ENCODE data around the gene ITGA8. TPM values are rescaled to one million over a fixed set of nuclear protein-coding genes. Genes with fewer than 3 reads are reported as not detected.

ITGA8 gene
- total RNA-seq, 1 donor: not detected

DNA sequence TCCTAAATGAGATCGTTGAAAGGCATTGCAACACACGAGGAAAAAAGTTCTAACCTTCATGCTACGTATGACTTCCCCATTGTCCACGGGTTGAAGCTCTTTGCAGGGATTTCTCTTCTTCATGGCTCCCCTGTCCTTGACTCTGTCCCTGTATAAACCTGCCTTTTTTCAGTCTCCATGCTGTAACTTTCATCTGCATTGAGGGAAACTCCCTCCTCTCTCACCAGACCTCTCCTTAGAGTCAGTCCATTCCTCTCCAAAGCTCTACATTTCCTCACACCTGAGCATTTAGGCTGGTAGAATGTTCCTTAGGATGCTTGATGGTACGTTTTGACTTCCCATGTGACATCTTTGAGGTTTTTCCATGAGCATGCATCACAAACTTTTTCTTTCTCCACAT lies 214.4 kb downstream of the ITGA8 start:
- Histone ChIP-seq H3K4me3 (ENCODE audit: low read length) (no peak overlapping the region), H3K9me3 (ENCODE audit: low read depth, low read length) (no peaks in the 10 kb centered on the region), H3K27me3 (ENCODE audit: insufficient read depth, low read length) (peaks cover 7% of the 10 kb centered on the region), H3K4me1 (ENCODE audit: insufficient read depth, low read length) (no peaks in the 10 kb centered on the region)

- peaks cover 7% of the 10 kb centered on the region for H3K27me3 ChIP-seq (ENCODE audit: insufficient read depth, low read length)
- no peak overlapping the region for H3K4me3 ChIP-seq (ENCODE audit: low read length)
- no peaks in the 10 kb centered on the region for H3K9me3 ChIP-seq (ENCODE audit: low read depth, low read length)
- no peaks in the 10 kb centered on the region for H3K4me1 ChIP-seq (ENCODE audit: insufficient read depth, low read length)
These were observed 215.5 kb downstream of the ITGA8 start for GRCh38 chr10:15504101-15504840.

DNA sequence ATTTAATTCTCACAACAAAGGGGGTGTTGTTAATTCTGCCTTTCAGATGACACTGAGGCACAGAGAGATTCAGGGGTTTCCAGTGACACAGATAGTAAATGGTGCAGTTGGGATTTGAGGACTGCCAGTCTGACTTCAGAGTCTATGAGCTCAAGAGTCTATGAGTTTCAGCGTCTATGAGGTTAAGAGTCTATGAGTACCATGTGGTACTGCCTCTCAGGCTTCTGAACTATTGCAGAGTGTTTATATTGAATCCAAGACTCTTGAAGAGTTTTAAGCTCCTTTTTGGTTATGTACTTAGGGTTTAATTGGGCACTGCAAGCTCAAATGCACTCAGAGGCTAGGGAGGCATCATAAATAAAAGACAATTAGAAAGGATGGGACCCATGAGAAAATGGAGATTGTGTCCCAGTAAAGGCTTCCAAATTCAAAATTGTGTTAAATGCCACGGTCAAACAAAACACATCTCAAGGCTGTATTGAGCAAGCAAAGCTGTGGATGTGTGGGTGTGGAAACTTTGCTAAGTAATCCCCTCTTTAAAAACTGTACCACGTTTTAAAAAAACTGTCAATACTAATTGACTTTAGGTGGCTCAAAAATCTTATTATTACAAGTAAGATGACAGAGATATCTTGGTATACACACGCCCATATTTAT lies 224.7 kb downstream of the ITGA8 start:
- Histone ChIP-seq H3K4me3 (ENCODE audit: low read length) (no peak overlapping the region), H3K27me3 (ENCODE audit: insufficient read depth, low read length) (no peaks in the 10 kb centered on the region), H3K9me3 (ENCODE audit: low read depth, low read length) (no peaks in the 10 kb centered on the region), H3K4me1 (ENCODE audit: insufficient read depth, low read length) (no peaks in the 10 kb centered on the region)

- Histone ChIP-seq H3K4me1 (ENCODE audit: insufficient read depth, low read length) (no peaks in the 10 kb centered on the region), H3K4me3 (ENCODE audit: low read length) (no peak overlapping the region), H3K27me3 (ENCODE audit: insufficient read depth, low read length) (no peaks in the 10 kb centered on the region), H3K9me3 (ENCODE audit: low read depth, low read length) (no peaks in the 10 kb centered on the region)
These were observed 227.7 kb downstream of the ITGA8 start for GRCh38 chr10:15491856-15492642.

DNA sequence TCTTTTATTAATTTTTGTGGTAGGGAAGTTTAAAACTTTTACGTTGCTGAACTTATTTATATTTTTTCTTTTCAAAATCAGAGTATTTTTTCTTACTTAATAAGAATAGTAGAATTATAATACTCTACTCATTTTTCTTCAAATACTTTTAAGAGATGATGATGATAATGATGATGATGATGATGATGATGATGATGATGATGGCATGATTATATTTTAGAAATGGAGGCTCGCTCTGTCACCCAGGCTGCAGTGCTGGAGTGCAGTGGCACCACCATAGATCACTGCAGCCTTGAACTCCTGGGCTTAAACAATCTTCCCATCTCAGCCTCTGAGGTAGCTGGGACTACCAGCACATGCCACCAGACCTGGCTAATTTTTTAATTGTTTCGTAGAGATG lies 230.3 kb downstream of the ITGA8 start:
- Histone ChIP-seq H3K9me3 (ENCODE audit: low read depth, low read length) (no peaks in the 10 kb centered on the region), H3K4me3 (ENCODE audit: low read length) (no peak overlapping the region), H3K27me3 (ENCODE audit: insufficient read depth, low read length) (no peaks in the 10 kb centered on the region), H3K4me1 (ENCODE audit: insufficient read depth, low read length) (no peaks in the 10 kb centered on the region)

DNA sequence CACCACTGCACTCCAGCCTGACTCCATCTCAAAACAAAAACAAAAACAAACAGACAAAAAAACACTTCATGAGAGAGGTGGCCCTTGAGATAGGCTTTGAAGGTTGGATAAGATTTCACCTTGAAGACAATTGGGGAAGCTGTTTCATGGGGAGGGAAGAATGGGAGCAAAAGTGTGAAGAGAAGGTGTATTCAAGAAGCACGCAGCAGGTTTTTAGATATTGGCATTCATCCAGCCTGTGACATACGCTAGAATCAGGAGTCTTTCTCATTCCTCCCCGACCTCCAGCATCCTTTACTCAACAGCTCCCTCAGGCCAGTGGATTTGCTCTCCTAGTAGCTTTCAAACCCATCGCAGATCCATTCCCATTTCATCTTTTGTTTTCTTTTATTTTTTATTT lies 232.3 kb downstream of the ITGA8 start:
- H3K27me3 ChIP-seq (ENCODE audit: insufficient read depth, low read length): no peaks in the 10 kb centered on the region
- H3K9me3 ChIP-seq (ENCODE audit: low read depth, low read length): no peaks in the 10 kb centered on the region
- H3K4me3 ChIP-seq (ENCODE audit: low read length): no peak overlapping the region
- H3K4me1 ChIP-seq (ENCODE audit: insufficient read depth, low read length): no peaks in the 10 kb centered on the region

- Histone ChIP-seq H3K4me3 (ENCODE audit: low read length) (no peak overlapping the region), H3K9me3 (ENCODE audit: low read depth, low read length) (no peaks in the 10 kb centered on the region), H3K4me1 (ENCODE audit: insufficient read depth, low read length) (no peaks in the 10 kb centered on the region), H3K27me3 (ENCODE audit: insufficient read depth, low read length) (no peaks in the 10 kb centered on the region)
These were observed 233.3 kb downstream of the ITGA8 start for GRCh38 chr10:15486404-15486803.

DNA sequence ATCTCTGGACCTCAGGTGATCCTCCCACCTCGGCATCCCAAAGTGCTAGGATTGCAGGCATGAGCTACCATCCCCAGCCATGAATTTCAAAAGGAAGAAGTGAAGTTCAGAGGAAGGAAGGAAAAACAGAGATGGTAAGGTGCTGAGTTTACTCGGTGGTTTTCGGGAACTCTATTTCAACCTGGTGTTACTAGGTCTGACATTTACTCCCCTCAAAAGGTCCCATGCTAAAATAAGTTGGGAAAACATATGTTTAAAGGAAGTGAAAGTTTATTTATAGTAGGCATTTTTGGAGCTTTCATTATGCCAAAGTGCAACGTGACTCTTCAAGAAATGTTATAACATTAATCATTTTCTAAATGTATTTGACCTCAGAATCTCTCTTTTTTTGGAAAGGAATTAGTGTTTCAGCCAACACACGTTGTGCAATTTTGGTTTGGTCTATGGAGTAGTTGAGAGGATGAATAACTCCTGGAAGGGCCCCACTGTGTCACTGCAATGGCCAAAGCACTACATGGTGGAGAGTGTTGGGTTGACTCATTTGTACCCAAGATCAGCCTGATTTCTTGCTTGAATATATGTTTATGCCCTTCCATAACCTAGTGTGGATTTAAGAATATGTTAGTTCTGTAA lies 233.9 kb downstream of the ITGA8 start:
- Histone ChIP-seq H3K4me1 (ENCODE audit: insufficient read depth, low read length) (no peaks in the 10 kb centered on the region), H3K9me3 (ENCODE audit: low read depth, low read length) (no peaks in the 10 kb centered on the region), H3K27me3 (ENCODE audit: insufficient read depth, low read length) (no peaks in the 10 kb centered on the region), H3K4me3 (ENCODE audit: low read length) (no peak overlapping the region)

- Histone ChIP-seq H3K27me3 (ENCODE audit: insufficient read depth, low read length) (no peaks in the 10 kb centered on the region), H3K9me3 (ENCODE audit: low read depth, low read length) (no peaks in the 10 kb centered on the region), H3K4me3 (ENCODE audit: low read length) (no peak overlapping the region), H3K4me1 (ENCODE audit: insufficient read depth, low read length) (no peaks in the 10 kb centered on the region)
These were observed 234.7 kb downstream of the ITGA8 start for GRCh38 chr10:15485027-15485426.

DNA sequence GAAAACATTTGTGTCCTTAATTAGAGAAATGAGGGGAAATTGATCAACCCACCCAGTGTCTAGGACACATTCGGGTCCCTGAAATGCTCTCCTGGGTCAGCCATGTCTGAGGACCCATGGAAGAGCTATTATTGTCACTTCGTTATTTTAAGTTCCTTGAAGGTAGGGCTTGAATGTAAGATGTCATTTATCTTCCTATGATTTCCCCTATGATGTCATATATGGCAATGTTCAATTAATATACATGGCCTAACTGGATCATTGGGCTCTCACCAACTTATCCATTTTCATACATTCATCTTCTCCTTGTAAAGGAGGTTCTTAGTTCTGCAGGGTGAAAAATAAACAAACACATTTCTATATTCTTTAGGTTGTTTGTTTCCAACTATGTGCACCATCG lies 235.6 kb downstream of the ITGA8 start:
- Histone ChIP-seq H3K9me3 (ENCODE audit: low read depth, low read length) (no peaks in the 10 kb centered on the region), H3K4me3 (ENCODE audit: low read length) (no peak overlapping the region), H3K27me3 (ENCODE audit: insufficient read depth, low read length) (no peaks in the 10 kb centered on the region), H3K4me1 (ENCODE audit: insufficient read depth, low read length) (no peaks in the 10 kb centered on the region)

- Histone ChIP-seq H3K4me1 (ENCODE audit: insufficient read depth, low read length) (no peaks in the 10 kb centered on the region), H3K4me3 (ENCODE audit: low read length) (no peak overlapping the region), H3K9me3 (ENCODE audit: low read depth, low read length) (no peaks in the 10 kb centered on the region), H3K27me3 (ENCODE audit: insufficient read depth, low read length) (no peaks in the 10 kb centered on the region)
These were observed 236.3 kb downstream of the ITGA8 start for GRCh38 chr10:15483215-15484075.

GRCh38 chr10:15482156-15482555 lies 237.6 kb downstream of the ITGA8 start:
- no peaks in the 10 kb centered on the region for H3K27me3 ChIP-seq (ENCODE audit: insufficient read depth, low read length)
- no peak overlapping the region for H3K4me3 ChIP-seq (ENCODE audit: low read length)
- H3K9me3 ChIP-seq (ENCODE audit: low read depth, low read length): no peaks in the 10 kb centered on the region
- H3K4me1 ChIP-seq (ENCODE audit: insufficient read depth, low read length): no peaks in the 10 kb centered on the region

GRCh38 chr10:15478950-15479349 lies 240.8 kb downstream of the ITGA8 start:
- Histone ChIP-seq H3K27me3 (ENCODE audit: insufficient read depth, low read length) (peaks cover 4% of the 10 kb centered on the region), H3K4me1 (ENCODE audit: insufficient read depth, low read length) (no peaks in the 10 kb centered on the region), H3K9me3 (ENCODE audit: low read depth, low read length) (no peaks in the 10 kb centered on the region), H3K4me3 (ENCODE audit: low read length) (no peak overlapping the region)

DNA sequence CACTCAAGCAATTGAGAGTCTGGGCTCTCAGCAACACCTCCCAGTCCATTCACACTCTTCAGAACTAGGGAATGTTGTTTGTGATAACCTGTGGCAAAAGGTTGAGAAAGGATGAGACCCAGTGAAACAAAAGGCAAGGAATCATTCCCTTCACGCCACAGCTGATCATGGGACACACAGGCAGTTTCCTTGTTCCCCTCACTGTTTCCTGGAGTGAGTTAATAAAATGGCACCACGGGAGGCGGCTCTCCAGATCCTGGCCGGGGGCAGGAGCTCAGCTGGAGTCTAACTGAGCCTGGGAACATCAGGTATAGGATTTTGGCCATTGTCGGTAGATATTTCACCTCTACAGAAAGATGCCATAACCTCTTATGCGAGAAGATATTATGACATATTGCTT lies 241.3 kb downstream of the ITGA8 start:
- Histone ChIP-seq H3K4me3 (ENCODE audit: low read length) (no peak overlapping the region), H3K27me3 (ENCODE audit: insufficient read depth, low read length) (peaks cover 4% of the 10 kb centered on the region), H3K9me3 (ENCODE audit: low read depth, low read length) (no peaks in the 10 kb centered on the region), H3K4me1 (ENCODE audit: insufficient read depth, low read length) (no peaks in the 10 kb centered on the region)

All from mononuclear cell (primary cell).